ENCODE results near the gene LYG2.

DNA sequence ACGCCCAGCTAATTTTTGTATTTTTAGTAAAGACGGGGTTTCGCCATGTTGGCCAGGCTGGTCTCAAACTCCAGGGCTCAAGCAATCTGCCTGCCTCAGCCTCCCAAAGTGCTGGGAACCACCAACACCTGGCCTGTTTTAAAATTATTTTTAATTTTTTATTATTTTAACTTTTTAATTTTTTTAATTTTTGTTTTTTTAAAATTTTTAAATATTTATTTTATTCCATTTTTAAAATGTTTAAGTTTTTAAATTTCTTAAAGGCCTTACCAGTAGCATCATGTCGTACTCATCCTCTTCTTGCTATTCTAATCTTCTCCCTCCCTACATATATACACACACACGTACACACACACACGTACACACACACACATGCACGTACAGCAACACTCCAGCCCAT lies 44.1 kb upstream of the LYG2 start:
- TF ChIP-seq POLR2A (IDR thresholded peaks at IDR 0.05) (no peak), EP300 (IDR thresholded peaks at IDR 0.05) (no peak)
- TF ChIP-seq, protein P1, sequence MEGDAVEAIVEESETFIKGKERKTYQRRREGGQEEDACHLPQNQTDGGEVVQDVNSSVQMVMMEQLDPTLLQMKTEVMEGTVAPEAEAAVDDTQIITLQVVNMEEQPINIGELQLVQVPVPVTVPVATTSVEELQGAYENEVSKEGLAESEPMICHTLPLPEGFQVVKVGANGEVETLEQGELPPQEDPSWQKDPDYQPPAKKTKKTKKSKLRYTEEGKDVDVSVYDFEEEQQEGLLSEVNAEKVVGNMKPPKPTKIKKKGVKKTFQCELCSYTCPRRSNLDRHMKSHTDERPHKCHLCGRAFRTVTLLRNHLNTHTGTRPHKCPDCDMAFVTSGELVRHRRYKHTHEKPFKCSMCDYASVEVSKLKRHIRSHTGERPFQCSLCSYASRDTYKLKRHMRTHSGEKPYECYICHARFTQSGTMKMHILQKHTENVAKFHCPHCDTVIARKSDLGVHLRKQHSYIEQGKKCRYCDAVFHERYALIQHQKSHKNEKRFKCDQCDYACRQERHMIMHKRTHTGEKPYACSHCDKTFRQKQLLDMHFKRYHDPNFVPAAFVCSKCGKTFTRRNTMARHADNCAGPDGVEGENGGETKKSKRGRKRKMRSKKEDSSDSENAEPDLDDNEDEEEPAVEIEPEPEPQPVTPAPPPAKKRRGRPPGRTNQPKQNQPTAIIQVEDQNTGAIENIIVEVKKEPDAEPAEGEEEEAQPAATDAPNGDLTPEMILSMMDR (IDR thresholded peaks at IDR 0.05), result no peak

Data from tibial nerve (tissue), 4 donors.